Endothelial cell of umbilical vein (primary cell): ENCODE results near the gene IFITM5. TPM values are rescaled to one million over a fixed set of nuclear protein-coding genes. Genes with fewer than 3 reads are reported as not detected.

Experiments
- BruUV-seq: library from RNA; stranded (reverse); fragments of 400-500 nt; replicated peaks from 2 replicates; lab custom pipeline; 2021; lab: Mats Ljungman, UMichigan
- CTCF ChIA-PET: fragments of 300-600, 350-600 bp; sonication (Branson Sonifier 250); formaldehyde crosslinking; loops from one replicate; lab custom pipeline; 2021; ENCODE audit warnings: antibody characterized with exemption, inconsistent platforms; lab: Charles Lee
- POLR2A ChIA-PET: fragments of 300-600, 350-600 bp; sonication (Branson Sonifier 250); formaldehyde crosslinking; loops from one replicate; lab custom pipeline; 2021; ENCODE audit warnings: antibody characterized with exemption, inconsistent platforms; lab: Charles Lee
- DNase-seq: peaks from one replicate; pipeline ENCODE4 v3.0.0-alpha.2; 2011; ENCODE audit warnings: low read depth, low spot score
- FAIRE-seq: peaks from 2 replicates; lab custom pipeline; 2011; peaks lifted over from hg19 to GRCh38; lab: Jason Lieb, UNC
- H2AFZ ChIP-seq: 2 replicates; pipeline ENCODE4 v1.6.0; 2012; ENCODE audit warnings: low read depth, low read length, control low read depth, inconsistent platforms
- H3K27ac ChIP-seq: 2 replicates; pipeline ENCODE4 v1.5.1; 2011; ENCODE audit warnings: low read depth, mild to moderate bottlenecking, control low read depth, low read length, moderate library complexity; ENCODE audit not compliant: insufficient read depth
- H3K27me3 ChIP-seq, 2 experiments: 2 replicates each; pipeline versions ENCODE4 v1.6.0 to v1.6.1; 2011; ENCODE audit warnings: low read length in 2 of 2, mixed read lengths in 1 of 2; ENCODE audit not compliant: control insufficient read depth in 2 of 2, insufficient read depth in 2 of 2
- H3K36me3 ChIP-seq, 2 experiments: 2 replicates in 1 of 2; 3 replicates in 1 of 2; pipeline ENCODE4 v1.5.1; 2011; ENCODE audit warnings: low read length in 2 of 2, mild to moderate bottlenecking in 1 of 2, moderate library complexity in 1 of 2; ENCODE audit not compliant: control insufficient read depth in 2 of 2, insufficient read depth in 2 of 2; ENCODE audit errors: extremely low read depth in 1 of 2
- H3K4me1 ChIP-seq: 3 replicates; pipeline ENCODE4 v1.5.1; 2011; ENCODE audit warnings: mild to moderate bottlenecking, low read length; ENCODE audit not compliant: control insufficient read depth, insufficient read depth; ENCODE audit errors: extremely low read depth
- H3K4me2 ChIP-seq: 2 replicates; pipeline ENCODE4 v1.6.1; 2011; ENCODE audit warnings: low read length, control low read depth, mixed read lengths; ENCODE audit not compliant: insufficient read depth
- H3K4me3 ChIP-seq, 3 experiments: fragments of 200-600 bp in 1 of 3; sonication (generic), shearing (Covaris generic) in 1 of 3; replicated peaks in 1 of 3; 2 replicates each; pipeline ENCODE4 v1.5.1; 2011 to 2016; ENCODE audit warnings: control low read depth in 3 of 3, low read length in 3 of 3, mild to moderate bottlenecking in 2 of 3, inconsistent platforms in 1 of 3, low read depth in 1 of 3, moderate library complexity in 1 of 3; ENCODE audit not compliant: insufficient read depth in 1 of 3
- H3K79me2 ChIP-seq: 2 replicates; pipeline ENCODE4 v1.6.0; 2012; ENCODE audit warnings: low read length, inconsistent platforms; ENCODE audit not compliant: control insufficient read depth, insufficient read depth
- H3K9ac ChIP-seq: replicated peaks from 2 replicates; pipeline ENCODE3; 2011; ENCODE audit warnings: low read length, control low read depth; ENCODE audit not compliant: insufficient read depth; ENCODE audit errors: extremely low read depth
- H3K9me1 ChIP-seq: replicated peaks from 3 replicates; pipeline ENCODE4 v1.6.0; 2011; ENCODE audit warnings: mild to moderate bottlenecking, low read length; ENCODE audit not compliant: control insufficient read depth, insufficient read depth; ENCODE audit errors: extremely low read depth
- H3K9me3 ChIP-seq: replicated peaks from 2 replicates; pipeline ENCODE4 v1.5.1; 2012; ENCODE audit warnings: low read length, inconsistent platforms; ENCODE audit not compliant: control insufficient read depth, insufficient read depth
- H4K20me1 ChIP-seq: replicated peaks from 2 replicates; pipeline ENCODE3; 2011; ENCODE audit warnings: mild to moderate bottlenecking, low read length; ENCODE audit not compliant: control insufficient read depth, insufficient read depth; ENCODE audit errors: extremely low read depth
- EZH2 ChIP-seq: IDR thresholded peaks from 2 replicates; pipeline ENCODE4 v1.6.1; 2012; ENCODE audit warnings: borderline replicate concordance, low read depth, mild to moderate bottlenecking, moderate library complexity, low read length, inconsistent platforms; ENCODE audit not compliant: severe bottlenecking
- FOS ChIP-seq: IDR thresholded peaks from 2 replicates; pipeline ENCODE4 v1.6.1; 2011; ENCODE audit warnings: mild to moderate bottlenecking, low read length, moderate library complexity, borderline replicate concordance; ENCODE audit not compliant: insufficient read depth
- GATA2 ChIP-seq: IDR thresholded peaks from 2 replicates; pipeline ENCODE4 v1.7.0; 2011; ENCODE audit warnings: low read depth, mild to moderate bottlenecking, moderate library complexity, mixed read lengths, low read length; ENCODE audit not compliant: insufficient read length, insufficient read depth
- JUN ChIP-seq: IDR thresholded peaks from 2 replicates; pipeline ENCODE4 v1.6.1; 2011; ENCODE audit warnings: borderline replicate concordance, low read depth; ENCODE audit not compliant: insufficient read length, insufficient read depth
- MYC ChIP-seq: IDR thresholded peaks from one replicate; pipeline ENCODE4 v1.6.1; 2011; ENCODE audit warnings: mild to moderate bottlenecking, low read depth, low read length
- POLR2A ChIP-seq: IDR thresholded peaks from 2 replicates; pipeline ENCODE4 v1.6.1; 2012; ENCODE audit warnings: low read depth, mild to moderate bottlenecking, control low read depth, low read length
- POLR2AphosphoS5 ChIP-seq: IDR thresholded peaks from 2 replicates; pipeline ENCODE4 v1.6.1; 2012; ENCODE audit warnings: low read depth, mild to moderate bottlenecking, control low read depth, low read length, moderate library complexity; ENCODE audit not compliant: insufficient read depth
- dilution Hi-C: fragments of 300-500 bp; cut with MboI; formaldehyde crosslinking; loops from one replicate; pipeline ENCODE4 v1.15.0; 2019; ENCODE audit warnings: low sequenced_read_pairs; ENCODE audit not compliant: extremely low pct_ligation_motif_present
- intact Hi-C: fragments of 100-400 bp; cut with micrococcal nuclease; formaldehyde crosslinking; loops from one replicate; pipeline ENCODE4 v1.10.0; 2022
- polyA plus RNA-seq, 4 experiments: library from polyadenylated mRNA; depleted of rRNA in 3 of 4; stranded (reverse) in 3 of 4; unstranded in 1 of 4; fragments of >200 nt; gene quantifications; 2 replicates each; pipeline versions ENCODE4 v1.2.1 to v1.2.3, GENCODE V29; 2011 to 2012; ENCODE audit warnings: missing spikeins in 1 of 4
- total RNA-seq: library from RNA; stranded (reverse); gene quantifications from 2 replicates; pipeline ENCODE4 v1.2.3, GENCODE V29; 2021
- TF ChIP-seq, protein P1 (sequence below): IDR thresholded peaks from 2 replicates; pipeline ENCODE4 v1.6.1; 2011; ENCODE audit not compliant: insufficient read depth, insufficient read length
- TF ChIP-seq, protein P2 (sequence below), 2 donors: IDR thresholded peaks; 1 replicate in 1 of 2; 2 replicates in 1 of 2; pipeline ENCODE4 v1.5.1; 2011; ENCODE audit warnings: low read length in 2 of 2, mild to moderate bottlenecking in 2 of 2, moderate library complexity in 2 of 2, control low read depth in 1 of 2, inconsistent platforms in 1 of 2, low read depth in 1 of 2; ENCODE audit not compliant: insufficient read depth in 1 of 2; ENCODE audit errors: extremely low read depth in 1 of 2

Gene IFITM5
- total and polyA plus RNA-seq, 2 donors (not counting 3 experiments of a cell fraction or from before 2014, with no cell fraction given) = not detected

DNA sequence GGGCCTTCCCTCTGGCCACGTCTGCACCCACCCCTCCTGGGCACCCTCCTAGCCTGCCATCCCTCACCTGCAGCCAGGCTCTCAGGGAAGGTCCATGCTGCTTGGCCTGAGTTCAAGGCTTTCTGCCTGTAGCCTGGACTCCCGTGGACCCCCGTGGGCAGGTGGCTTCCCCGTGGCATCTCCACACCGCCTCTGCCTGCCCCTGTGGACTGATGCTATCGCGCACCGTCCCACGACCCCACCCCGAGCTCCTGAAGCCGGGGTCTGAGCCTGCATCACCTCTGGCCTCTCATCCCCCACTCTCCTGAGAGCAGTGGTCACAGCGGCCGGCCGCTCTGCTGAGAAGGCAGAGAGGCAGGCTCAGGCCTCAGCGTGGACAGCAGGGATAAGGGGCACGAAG lies 4.5 kb downstream of the IFITM5 start:
- FAIRE-seq (no peak), DNase-seq (no peak)
- Histone ChIP-seq H3K4me3 (no peak overlapping the region), H3K4me2 (no peak overlapping the region), H3K36me3 (peaks cover 0 to 8% of the 10 kb centered on the region in 2 experiments), H2AFZ (no peak overlapping the region), H3K4me1 (no peaks in the 10 kb centered on the region), H3K27me3 (no peaks in the 10 kb centered on the region), H3K9me3 (no peaks in the 10 kb centered on the region), H3K27ac (no peak overlapping the region), H3K79me2 (no peaks in the 10 kb centered on the region), H4K20me1 (no peaks in the 10 kb centered on the region), H3K9me1 (no peaks in the 10 kb centered on the region), H3K9ac (no peak overlapping the region)
- ChIA-PET CTCF (no interaction called here), POLR2A (no interaction called here)
- TF ChIP-seq JUN (no peak), GATA2 (no peak), MYC (no peak), FOS (no peak), POLR2AphosphoS5 (no peak), EZH2 (no peak), POLR2A (no peak)
- TF ChIP-seq, protein P1, sequence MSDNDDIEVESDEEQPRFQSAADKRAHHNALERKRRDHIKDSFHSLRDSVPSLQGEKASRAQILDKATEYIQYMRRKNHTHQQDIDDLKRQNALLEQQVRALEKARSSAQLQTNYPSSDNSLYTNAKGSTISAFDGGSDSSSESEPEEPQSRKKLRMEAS = no peak
- TF ChIP-seq, protein P2, sequence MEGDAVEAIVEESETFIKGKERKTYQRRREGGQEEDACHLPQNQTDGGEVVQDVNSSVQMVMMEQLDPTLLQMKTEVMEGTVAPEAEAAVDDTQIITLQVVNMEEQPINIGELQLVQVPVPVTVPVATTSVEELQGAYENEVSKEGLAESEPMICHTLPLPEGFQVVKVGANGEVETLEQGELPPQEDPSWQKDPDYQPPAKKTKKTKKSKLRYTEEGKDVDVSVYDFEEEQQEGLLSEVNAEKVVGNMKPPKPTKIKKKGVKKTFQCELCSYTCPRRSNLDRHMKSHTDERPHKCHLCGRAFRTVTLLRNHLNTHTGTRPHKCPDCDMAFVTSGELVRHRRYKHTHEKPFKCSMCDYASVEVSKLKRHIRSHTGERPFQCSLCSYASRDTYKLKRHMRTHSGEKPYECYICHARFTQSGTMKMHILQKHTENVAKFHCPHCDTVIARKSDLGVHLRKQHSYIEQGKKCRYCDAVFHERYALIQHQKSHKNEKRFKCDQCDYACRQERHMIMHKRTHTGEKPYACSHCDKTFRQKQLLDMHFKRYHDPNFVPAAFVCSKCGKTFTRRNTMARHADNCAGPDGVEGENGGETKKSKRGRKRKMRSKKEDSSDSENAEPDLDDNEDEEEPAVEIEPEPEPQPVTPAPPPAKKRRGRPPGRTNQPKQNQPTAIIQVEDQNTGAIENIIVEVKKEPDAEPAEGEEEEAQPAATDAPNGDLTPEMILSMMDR (IDR thresholded peaks at IDR 0.05; ENCODE audit: extremely low read depth in 1 of 2, insufficient read depth in 1 of 2, low read depth in 1 of 2, low read length in 2 of 2) = no peak
- intact Hi-C loops = no loop called here
- BruUV-seq = TSS peak; percentile 12
- dilution Hi-C loops = no loop called here
